H9 (cell line): ENCODE results near the gene CHN2. TPM values are rescaled to one million over a fixed set of nuclear protein-coding genes. Genes with fewer than 3 reads are reported as not detected.

Source experiments
- DNase-seq: peaks from one replicate; pipeline ENCODE4 v3.0.0-alpha.2; 2017
- H2AFZ ChIP-seq: one replicate; pipeline ENCODE4 v1.6.1; 2013; ENCODE audit warnings: mild to moderate bottlenecking, low read length, control low read depth, moderate library complexity
- H2AK5ac ChIP-seq: 2 replicates; pipeline ENCODE4 v1.6.1; 2013; ENCODE audit warnings: low read length, control low read depth, mixed read lengths; ENCODE audit not compliant: insufficient read length
- H2BK120ac ChIP-seq: one replicate; pipeline ENCODE4 v1.6.1; 2013; ENCODE audit warnings: low read depth, mild to moderate bottlenecking, low read length, control low read depth, inconsistent platforms; ENCODE audit not compliant: poor library complexity, severe bottlenecking
- H2BK12ac ChIP-seq: 2 replicates; pipeline ENCODE4 v1.6.1; 2013; ENCODE audit warnings: low read length, control low read depth, mixed read lengths, low read depth; ENCODE audit not compliant: insufficient read length
- H2BK15ac ChIP-seq: 2 replicates; pipeline ENCODE4 v1.6.1; 2013; ENCODE audit warnings: low read depth, low read length, control low read depth
- H2BK20ac ChIP-seq: one replicate; pipeline ENCODE4 v1.6.1; 2013; ENCODE audit warnings: low read depth, mild to moderate bottlenecking, low read length, control low read depth, inconsistent platforms; ENCODE audit not compliant: poor library complexity, severe bottlenecking
- H2BK5ac ChIP-seq: 2 replicates; pipeline ENCODE4 v1.6.1; 2013; ENCODE audit warnings: low read length, control low read depth, mixed read lengths; ENCODE audit not compliant: insufficient read length
- H3K14ac ChIP-seq: 2 replicates; pipeline ENCODE4 v1.6.1; 2013; ENCODE audit warnings: low read length, control low read depth; ENCODE audit not compliant: insufficient read depth
- H3K18ac ChIP-seq: 2 replicates; pipeline ENCODE4 v1.6.1; 2013; ENCODE audit warnings: low read depth, mild to moderate bottlenecking, mixed read lengths, low read length, control low read depth; ENCODE audit not compliant: insufficient read length
- H3K23ac ChIP-seq: 2 replicates; pipeline ENCODE4 v1.6.1; 2013; ENCODE audit warnings: low read length, control low read depth, mixed read lengths, low read depth; ENCODE audit not compliant: insufficient read length
- H3K23me2 ChIP-seq: 2 replicates; pipeline ENCODE4 v1.6.1; 2013; ENCODE audit warnings: low read depth, mild to moderate bottlenecking, mixed read lengths, low read length, control low read depth; ENCODE audit not compliant: insufficient read length, poor library complexity, severe bottlenecking
- H3K27ac ChIP-seq: 2 replicates; pipeline ENCODE4 v1.5.1; 2013; ENCODE audit warnings: low read length, control low read depth, mixed read lengths, low read depth; ENCODE audit not compliant: insufficient read length
- H3K27me3 ChIP-seq: 2 replicates; pipeline ENCODE4 v1.6.1; 2013; ENCODE audit warnings: low read length, control low read depth, inconsistent platforms; ENCODE audit not compliant: insufficient read depth
- H3K4ac ChIP-seq: 2 replicates; pipeline ENCODE4 v1.6.1; 2013; ENCODE audit warnings: low read depth, mild to moderate bottlenecking, control low read depth, inconsistent platforms, low read length, moderate library complexity
- H3K4me1 ChIP-seq: 2 replicates; pipeline ENCODE4 v1.6.1; 2013; ENCODE audit warnings: low read length, control low read depth, inconsistent platforms; ENCODE audit not compliant: insufficient read depth
- H3K4me2 ChIP-seq: 2 replicates; pipeline ENCODE4 v1.6.1; 2013; ENCODE audit warnings: low read length, control low read depth, mixed read lengths; ENCODE audit not compliant: insufficient read length, insufficient read depth
- H3K56ac ChIP-seq: 2 replicates; pipeline ENCODE4 v1.6.1; 2013; ENCODE audit warnings: low read depth, mild to moderate bottlenecking, mixed read lengths, low read length, control low read depth; ENCODE audit not compliant: insufficient read length
- H3K79me1 ChIP-seq: 2 replicates; pipeline ENCODE4 v1.6.1; 2013; ENCODE audit warnings: low read depth, mild to moderate bottlenecking, moderate library complexity, low read length, control low read depth, inconsistent platforms; ENCODE audit not compliant: insufficient read depth, poor library complexity, severe bottlenecking
- H3K79me2 ChIP-seq: 2 replicates; pipeline ENCODE4 v1.6.1; 2013; ENCODE audit warnings: low read length, control low read depth, inconsistent platforms; ENCODE audit not compliant: insufficient read depth
- H3K9ac ChIP-seq: 2 replicates; pipeline ENCODE4 v1.6.1; 2013; ENCODE audit warnings: low read length, control low read depth, mixed read lengths; ENCODE audit not compliant: insufficient read length; ENCODE audit errors: extremely low read depth
- H3K9me3 ChIP-seq: one replicate; pipeline ENCODE4 v1.6.1; 2013; ENCODE audit warnings: low read depth, low read length, inconsistent platforms; ENCODE audit not compliant: control insufficient read depth
- H3T11ph ChIP-seq: one replicate; pipeline ENCODE4 v1.6.1; 2013; ENCODE audit warnings: mild to moderate bottlenecking, low read length, control low read depth, inconsistent platforms
- H4K20me1 ChIP-seq: one replicate; pipeline ENCODE4 v1.6.1; 2013; ENCODE audit not compliant: control insufficient read depth, insufficient read length, insufficient read depth
- H4K5ac ChIP-seq: 2 replicates; pipeline ENCODE4 v1.6.1; 2013; ENCODE audit warnings: low read depth, mild to moderate bottlenecking, mixed read lengths, low read length, control low read depth; ENCODE audit not compliant: insufficient read length
- H4K8ac ChIP-seq: replicated peaks from 2 replicates; pipeline ENCODE4 v1.6.1; 2013; ENCODE audit warnings: low read length, control low read depth, mixed read lengths, low read depth; ENCODE audit not compliant: insufficient read length
- H4K91ac ChIP-seq: 2 replicates; pipeline ENCODE4 v1.6.1; 2013; ENCODE audit warnings: low read depth, mild to moderate bottlenecking, moderate library complexity, mixed read lengths, low read length, control low read depth; ENCODE audit not compliant: insufficient read length
- H3K27ac Mint-ChIP-seq, 3 experiments: 2 replicates in 2 of 3; 3 replicates in 1 of 3; pipeline ENCODE4 v1.8.0; 2020 to 2021; ENCODE audit warnings: mixed read lengths in 3 of 3, mild to moderate bottlenecking in 1 of 3, moderate library complexity in 1 of 3
- H3K27me3 Mint-ChIP-seq: 2 replicates; pipeline ENCODE4 v1.8.0; 2021; ENCODE audit warnings: low read depth, mild to moderate bottlenecking, moderate library complexity, mixed read lengths
- H3K36me3 Mint-ChIP-seq, 3 experiments: 2 replicates in 2 of 3; 3 replicates in 1 of 3; pipeline ENCODE4 v1.8.0; 2020 to 2021; ENCODE audit warnings: low read depth in 3 of 3, mixed read lengths in 3 of 3; ENCODE audit not compliant: insufficient read depth in 1 of 3
- H3K4me1 Mint-ChIP-seq, 2 experiments: 2 replicates each; pipeline ENCODE4 v1.8.0; 2020; ENCODE audit warnings: mixed read lengths in 2 of 2
- H3K4me3 Mint-ChIP-seq, 2 experiments: 2 replicates in 1 of 2; 3 replicates in 1 of 2; pipeline ENCODE4 v1.8.0; 2020 to 2021; ENCODE audit warnings: mild to moderate bottlenecking in 2 of 2, mixed read lengths in 2 of 2, moderate library complexity in 1 of 2
- H3K9me3 Mint-ChIP-seq, 2 experiments: 2 replicates in 1 of 2; 3 replicates in 1 of 2; pipeline ENCODE4 v1.8.0; 2020; ENCODE audit warnings: mild to moderate bottlenecking in 2 of 2, mixed read lengths in 2 of 2, moderate library complexity in 1 of 2
- CTCF ChIP-seq: fragments of 200-600 bp; sonication (generic); conservative IDR thresholded peaks from 3 replicates; pipeline ENCODE4 v1.8.0; 2021; ENCODE audit warnings: antibody characterized with exemption, mild to moderate bottlenecking
- whole genome bisulfite sequencing: extraction: QIAGEN DNeasy Blood & Tissue Kit; methylation state at CpG from one replicate; pipeline ENCODE4 v1.1.7; 2013; ENCODE audit warnings: missing lambda C conversion rate, low lambda C conversion rate, mixed read lengths; ENCODE audit not compliant: insufficient read length; ENCODE audit errors: extremely low coverage; 5-methylcytosine and 5-hydroxymethylcytosine counted together
- total RNA-seq: library from RNA; stranded (reverse); gene quantifications from 2 replicates; pipeline ENCODE4 v1.2.1, GENCODE V29; 2021

CHN2 gene
- total RNA-seq, 1 experiment from 2014 or later: 3.3 TPM

GRCh38 chr7:29230871-29231345 is 36.3 kb downstream of the CHN2 start:
- H3T11ph ChIP-seq: no peak overlapping the region
- H2BK120ac ChIP-seq: no peak overlapping the region
- H3K4ac ChIP-seq: no peak overlapping the region
- no peak overlapping the region for H2AK5ac ChIP-seq
- Mint-ChIP-seq H3K27me3 (peaks cover 2% of the 10 kb centered on the region; the same call in 1 of the 2 replicates), H3K4me1 (peaks cover 8 to 17% of the 10 kb centered on the region in 2 experiments), H3K4me3 (no peak overlapping the region; a peak in 1 of 5 replicates), H3K27ac (no peak overlapping the region), H3K9me3 (peaks cover 2 to 4% of the 10 kb centered on the region in 2 experiments), H3K36me3 (peaks cover 2 to 9% (median 2%) of the 10 kb centered on the region in 3 experiments; a peak in 2 of 7 replicates)
- DNase-seq: no peak
- H3K27me3 ChIP-seq: no peaks in the 10 kb centered on the region
- no peak overlapping the region for H3K4me2 ChIP-seq
- no peak overlapping the region for H2BK15ac ChIP-seq
- H2BK5ac ChIP-seq: no peak overlapping the region
- no peaks in the 10 kb centered on the region for H3K23me2 ChIP-seq
- no peak overlapping the region for H4K8ac ChIP-seq
- no peak overlapping the region for H4K5ac ChIP-seq
- no peak overlapping the region for H3K23ac ChIP-seq
- no peak for TF ChIP-seq CTCF
- no peak overlapping the region for H3K56ac ChIP-seq
- no peak overlapping the region for H3K18ac ChIP-seq
- H2BK12ac ChIP-seq: no peak overlapping the region
- H3K9ac ChIP-seq: no peak overlapping the region
- H3K79me2 ChIP-seq: no peaks in the 10 kb centered on the region
- WGBS: no CpG with 5 or more reads among the region's 6 CpGs
- H4K20me1 ChIP-seq: no peaks in the 10 kb centered on the region
- no peak overlapping the region for H4K91ac ChIP-seq
- H2BK20ac ChIP-seq: no peak overlapping the region
- H3K4me1 ChIP-seq: no peaks in the 10 kb centered on the region; the same call in 1 of the 2 replicates
- no peak overlapping the region; the same call in 1 of the 2 replicates for H3K14ac ChIP-seq
- H3K9me3 ChIP-seq: no peaks in the 10 kb centered on the region
- no peaks in the 10 kb centered on the region for H3K79me1 ChIP-seq
- no peak overlapping the region for H3K27ac ChIP-seq
- H2AFZ ChIP-seq: no peak overlapping the region
